ENCODE measurements around the gene SOX5.

- TF ChIP-seq POLR2A (IDR thresholded peaks at IDR 0.05): no peak
- TF ChIP-seq, protein P1, sequence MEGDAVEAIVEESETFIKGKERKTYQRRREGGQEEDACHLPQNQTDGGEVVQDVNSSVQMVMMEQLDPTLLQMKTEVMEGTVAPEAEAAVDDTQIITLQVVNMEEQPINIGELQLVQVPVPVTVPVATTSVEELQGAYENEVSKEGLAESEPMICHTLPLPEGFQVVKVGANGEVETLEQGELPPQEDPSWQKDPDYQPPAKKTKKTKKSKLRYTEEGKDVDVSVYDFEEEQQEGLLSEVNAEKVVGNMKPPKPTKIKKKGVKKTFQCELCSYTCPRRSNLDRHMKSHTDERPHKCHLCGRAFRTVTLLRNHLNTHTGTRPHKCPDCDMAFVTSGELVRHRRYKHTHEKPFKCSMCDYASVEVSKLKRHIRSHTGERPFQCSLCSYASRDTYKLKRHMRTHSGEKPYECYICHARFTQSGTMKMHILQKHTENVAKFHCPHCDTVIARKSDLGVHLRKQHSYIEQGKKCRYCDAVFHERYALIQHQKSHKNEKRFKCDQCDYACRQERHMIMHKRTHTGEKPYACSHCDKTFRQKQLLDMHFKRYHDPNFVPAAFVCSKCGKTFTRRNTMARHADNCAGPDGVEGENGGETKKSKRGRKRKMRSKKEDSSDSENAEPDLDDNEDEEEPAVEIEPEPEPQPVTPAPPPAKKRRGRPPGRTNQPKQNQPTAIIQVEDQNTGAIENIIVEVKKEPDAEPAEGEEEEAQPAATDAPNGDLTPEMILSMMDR (IDR thresholded peaks at IDR 0.05): no peak
Observed at GRCh38 chr12:23899434-23899833, 50.0 kb downstream of the SOX5 start.

Data from adrenal gland (tissue), 5 donors.